T-helper 17 cell (primary cell): ENCODE results near the gene SARNP. TPM values are rescaled to one million over a fixed set of nuclear protein-coding genes. Genes with fewer than 3 reads are reported as not detected.
A peak's percentile ranks its signal among the peaks of the same experiment; 100 is the strongest.
"Not testable (repeated sequence)": the region's sequence is repeated elsewhere in the genome, so short reads cannot be mapped to it uniquely, and the experiment has no call there.

ENCODE experiments used
- ATAC-seq: fragments of 150-1000 bp; cut with Tn5 transposase; 2 replicates; pipeline ENCODE4 v1.10.0; 2021; ENCODE audit warnings: mild to moderate bottlenecking, moderate library complexity
- DNase-seq, 3 donors: peaks; one replicate each; pipeline versions ENCODE4 v3.0.0 to v3.0.0-alpha.2; 2020 to 2021
- H3K9me3 ChIP-seq: one replicate; pipeline ENCODE4 v1.7.0; 2013; ENCODE audit warnings: low read length, mild to moderate bottlenecking; ENCODE audit not compliant: control insufficient read depth, poor library complexity, severe bottlenecking
- H3K27ac Mint-ChIP-seq: one replicate; pipeline ENCODE4 v1.8.0; 2022; ENCODE audit warnings: mild to moderate bottlenecking, moderate library complexity, mixed read lengths
- H3K27me3 Mint-ChIP-seq: one replicate; pipeline ENCODE4 v1.8.0; 2022; ENCODE audit warnings: mixed read lengths
- H3K36me3 Mint-ChIP-seq: one replicate; pipeline ENCODE4 v1.8.0; 2022; ENCODE audit warnings: low read depth, mixed read lengths
- H3K4me1 Mint-ChIP-seq: one replicate; pipeline ENCODE4 v1.8.0; 2022; ENCODE audit warnings: mild to moderate bottlenecking, mixed read lengths
- H3K4me3 Mint-ChIP-seq: one replicate; pipeline ENCODE4 v1.8.0; 2022; ENCODE audit warnings: mild to moderate bottlenecking, moderate library complexity, mixed read lengths
- total RNA-seq, 4 donors: library from RNA in 2 of 4; stranded (reverse) in 2 of 4; gene quantifications; one replicate each; pipeline ENCODE4 v1.2.3 and lab custom pipeline; 2022 to 2026

Gene SARNP
- total RNA-seq, 2 donors from 2014 or later, result 37.3 to 38.5 TPM

- not testable (repeated sequence) for ATAC-seq, H3K4me3 Mint-ChIP-seq, H3K36me3 Mint-ChIP-seq, DNase-seq, H3K9me3 ChIP-seq, H3K27me3 Mint-ChIP-seq, H3K27ac Mint-ChIP-seq
- H3K4me1 Mint-ChIP-seq, result peaks cover 19% of the 10 kb centered on the region
Measured at GRCh38 chr12:55758575-55758974, 58.9 kb downstream of the SARNP start.

- ATAC-seq (no peak), DNase-seq (no peak)
- Mint-ChIP-seq H3K27me3 (no peaks in the 10 kb centered on the region), H3K36me3 (peaks cover 6% of the 10 kb centered on the region), H3K4me3 (no peak overlapping the region), H3K4me1 (peaks cover 19% of the 10 kb centered on the region), H3K27ac (no peak overlapping the region)
- no peaks in the 10 kb centered on the region for H3K9me3 ChIP-seq
Measured at GRCh38 chr12:55757701-55758100, 59.8 kb downstream of the SARNP start.

GRCh38 chr12:55755246-55755645 is 62.3 kb downstream of the SARNP start:
- DNase-seq (no peak), ATAC-seq (no peak)
- Mint-ChIP-seq H3K27ac (peak overlapping the region; percentile 77), H3K4me1 (peaks cover 12% of the 10 kb centered on the region), H3K36me3 (peaks cover 3% of the 10 kb centered on the region), H3K27me3 (no peaks in the 10 kb centered on the region), H3K4me3 (no peak overlapping the region)
- H3K9me3 ChIP-seq, result no peaks in the 10 kb centered on the region

- DNase-seq (no peak), ATAC-seq (no peak)
- Mint-ChIP-seq H3K4me1 (peaks cover 47% of the 10 kb centered on the region), H3K36me3 (peaks cover 3% of the 10 kb centered on the region), H3K4me3 (no peak overlapping the region), H3K27ac (peak overlapping the region; percentile 86), H3K27me3 (no peaks in the 10 kb centered on the region)
- no peaks in the 10 kb centered on the region for H3K9me3 ChIP-seq
Measured at GRCh38 chr12:55748230-55748993, 69.1 kb downstream of the SARNP start.

GRCh38 chr12:55746913-55747231 is 70.7 kb downstream of the SARNP start:
- no peaks in the 10 kb centered on the region for H3K9me3 ChIP-seq
- ATAC-seq (no peak), DNase-seq (no peak)
- peak overlapping the region; percentile 86 for H3K27ac Mint-ChIP-seq
- H3K4me3 Mint-ChIP-seq, result no peak overlapping the region
- no peaks in the 10 kb centered on the region for H3K27me3 Mint-ChIP-seq
- H3K4me1 Mint-ChIP-seq, result peaks cover 56% of the 10 kb centered on the region
- H3K36me3 Mint-ChIP-seq, result peaks cover 5% of the 10 kb centered on the region

- Mint-ChIP-seq H3K27ac (peak overlapping the region; percentile 86), H3K36me3 (peaks cover 5% of the 10 kb centered on the region), H3K27me3 (no peaks in the 10 kb centered on the region), H3K4me3 (peak overlapping the region; percentile 73), H3K4me1 (peaks cover 58% of the 10 kb centered on the region)
- ATAC-seq (no peak), DNase-seq (no peak)
- no peaks in the 10 kb centered on the region for H3K9me3 ChIP-seq
Measured at GRCh38 chr12:55746174-55746912, 71.2 kb downstream of the SARNP start.

- H3K27ac Mint-ChIP-seq, result peak overlapping the region; percentile 90
- peaks cover 58% of the 10 kb centered on the region for H3K4me1 Mint-ChIP-seq
- H3K27me3 Mint-ChIP-seq, result no peaks in the 10 kb centered on the region
- no peaks in the 10 kb centered on the region for H3K9me3 ChIP-seq
- H3K36me3 Mint-ChIP-seq, result peaks cover 5% of the 10 kb centered on the region
- peak overlapping the region; percentile 94 for H3K4me3 Mint-ChIP-seq
- no peak for ATAC-seq
- DNase-seq, result no peak
Measured at GRCh38 chr12:55745361-55746173, 72.0 kb downstream of the SARNP start.

- no peaks in the 10 kb centered on the region for H3K27me3 Mint-ChIP-seq
- no peaks in the 10 kb centered on the region for H3K9me3 ChIP-seq
- H3K27ac Mint-ChIP-seq, result peak overlapping the region; percentile 90
Measured at GRCh38 chr12:55744340-55745030, 73.0 kb downstream of the SARNP start.

GRCh38 chr12:55743406-55744339 is 73.9 kb downstream of the SARNP start:
- no peaks in the 10 kb centered on the region for H3K9me3 ChIP-seq
- DNase-seq (peak in 1 of 3 donors; percentile 37), ATAC-seq (peak; percentile 65)
- H3K4me3 Mint-ChIP-seq, result peak overlapping the region; percentile 94
- peak overlapping the region; percentile 90 for H3K27ac Mint-ChIP-seq
- H3K36me3 Mint-ChIP-seq, result peaks cover 3% of the 10 kb centered on the region
- peaks cover 52% of the 10 kb centered on the region for H3K4me1 Mint-ChIP-seq
- no peaks in the 10 kb centered on the region for H3K27me3 Mint-ChIP-seq

More at GRCh38 chr12:55744340-55745030, 73.0 kb downstream of the SARNP start:
- H3K4me3 Mint-ChIP-seq, result peak overlapping the region; percentile 94
- ATAC-seq (no peak), DNase-seq (no peak)
- peaks cover 55% of the 10 kb centered on the region for H3K4me1 Mint-ChIP-seq
- H3K36me3 Mint-ChIP-seq, result peaks cover 3% of the 10 kb centered on the region

GRCh38 chr12:55742719-55743405 is 74.7 kb downstream of the SARNP start, which contains the start of gene GDF11:
GDF11 (plus strand) TSS chr12:55743122; CDS start chr12:55743317, 195 bp downstream.
- H3K36me3 Mint-ChIP-seq, result peaks cover 3% of the 10 kb centered on the region
- DNase-seq (peak; percentile 53 to 71 (median 68)), ATAC-seq (peak; percentile 69)
- peaks cover 56% of the 10 kb centered on the region for H3K4me1 Mint-ChIP-seq
- peak within 1 kb of the TSS; percentile 97 for H3K4me3 Mint-ChIP-seq
- H3K9me3 ChIP-seq, result no peaks in the 10 kb centered on the region
- H3K27ac Mint-ChIP-seq, result peak within 1 kb of the TSS; percentile 90
- H3K27me3 Mint-ChIP-seq, result no peaks in the 10 kb centered on the region

GRCh38 chr12:55741931-55742680 is 75.4 kb downstream of the SARNP start:
- Mint-ChIP-seq H3K27me3 (no peaks in the 10 kb centered on the region), H3K27ac (peak overlapping the region; percentile 88), H3K4me1 (peaks cover 55% of the 10 kb centered on the region), H3K36me3 (peaks cover 3% of the 10 kb centered on the region), H3K4me3 (peak overlapping the region; percentile 97)
- no peaks in the 10 kb centered on the region for H3K9me3 ChIP-seq
- DNase-seq, result no peak
- no peak for ATAC-seq
